Activated T-cell treated with anti-CD3 and anti-CD28 coated beads, Interleukin-2, amount 50 U/mL, for 4 hours (primary cell): ENCODE data around the gene LARGE1. TPM values are rescaled to one million over a fixed set of nuclear protein-coding genes. Genes with fewer than 3 reads are reported as not detected.

Experiments
- ATAC-seq, 2 donors: fragments of 200-7000 bp; cut with Tn5 transposase; one replicate each; pipeline ENCODE4 v1.10.0; 2021
- DNase-seq: peaks from one replicate; pipeline ENCODE4 v3.0.0-alpha.2; 2020
- H3K27me3 Mint-ChIP-seq: one replicate; pipeline ENCODE4 v1.8.0; 2021; ENCODE audit warnings: low read depth, mixed read lengths
- H3K36me3 Mint-ChIP-seq: one replicate; pipeline ENCODE4 v1.8.0; 2022; ENCODE audit warnings: mixed read lengths; ENCODE audit not compliant: insufficient read depth
- H3K4me1 Mint-ChIP-seq: one replicate; pipeline ENCODE4 v1.8.0; 2021; ENCODE audit warnings: low read depth, mixed read lengths
- H3K4me3 Mint-ChIP-seq: one replicate; pipeline ENCODE4 v1.8.0; 2021; ENCODE audit warnings: mild to moderate bottlenecking, moderate library complexity, mixed read lengths
- H3K9me3 Mint-ChIP-seq: one replicate; pipeline ENCODE4 v1.8.0; 2021; ENCODE audit warnings: mixed read lengths
- total RNA-seq, 3 donors: library from RNA; stranded (reverse); gene quantifications; one replicate each; pipeline ENCODE4 v1.2.1, GENCODE V29; 2021

The LARGE1 gene
- total RNA-seq, 3 donors from 2014 or later: 0.73 to 2.2 (median 1.0) TPM

GRCh38 chr22:33921525-33922348, 1.5 kb upstream of the LARGE1 start:
- no peak for DNase-seq
- no peak for ATAC-seq
- Mint-ChIP-seq H3K36me3 (no peaks in the 10 kb centered on the region), H3K9me3 (no peaks in the 10 kb centered on the region), H3K4me1 (peaks cover 19% of the 10 kb centered on the region), H3K4me3 (peak overlapping the region; percentile 77), H3K27me3 (peaks cover 65% of the 10 kb centered on the region)

GRCh38 chr22:33920927-33921524, 750 bp upstream of the LARGE1 start:
- H3K9me3 Mint-ChIP-seq: no peaks in the 10 kb centered on the region
- no peaks in the 10 kb centered on the region for H3K36me3 Mint-ChIP-seq
- peaks cover 19% of the 10 kb centered on the region for H3K4me1 Mint-ChIP-seq
- DNase-seq (peak; percentile 79), ATAC-seq (peak; percentile 85 to 87)
- H3K27me3 Mint-ChIP-seq: peaks cover 72% of the 10 kb centered on the region
- H3K4me3 Mint-ChIP-seq: peak overlapping the region; percentile 77

GRCh38 chr22:33919391-33920196, 682 bp downstream of the LARGE1 start:
- Mint-ChIP-seq H3K9me3 (no peaks in the 10 kb centered on the region), H3K36me3 (no peaks in the 10 kb centered on the region), H3K27me3 (peaks cover 61% of the 10 kb centered on the region), H3K4me1 (peaks cover 19% of the 10 kb centered on the region), H3K4me3 (peak overlapping the region; percentile 22)
- ATAC-seq: no peak
- DNase-seq: peak; percentile 4

- DNase-seq (no peak), ATAC-seq (no peak)
- Mint-ChIP-seq H3K36me3 (no peaks in the 10 kb centered on the region), H3K9me3 (no peaks in the 10 kb centered on the region), H3K4me3 (peak overlapping the region; percentile 22), H3K4me1 (peaks cover 19% of the 10 kb centered on the region), H3K27me3 (peaks cover 54% of the 10 kb centered on the region)
Measured at GRCh38 chr22:33918676-33919365, 1.5 kb downstream of the LARGE1 start.

- Mint-ChIP-seq H3K4me1 (peaks cover 18% of the 10 kb centered on the region), H3K4me3 (no peak overlapping the region), H3K27me3 (peaks cover 44% of the 10 kb centered on the region), H3K9me3 (no peaks in the 10 kb centered on the region), H3K36me3 (no peaks in the 10 kb centered on the region)
- DNase-seq: no peak
- no peak for ATAC-seq
Measured at GRCh38 chr22:33917744-33918406, 2.4 kb downstream of the LARGE1 start.

GRCh38 chr22:33914699-33915098, 5.6 kb downstream of the LARGE1 start:
- DNase-seq (no peak), ATAC-seq (no peak)
- Mint-ChIP-seq H3K36me3 (no peaks in the 10 kb centered on the region), H3K4me3 (no peak overlapping the region), H3K4me1 (peaks cover 7% of the 10 kb centered on the region), H3K27me3 (peaks cover 38% of the 10 kb centered on the region), H3K9me3 (peaks cover 3% of the 10 kb centered on the region)

GRCh38 chr22:33914131-33914530, 6.1 kb downstream of the LARGE1 start:
- ATAC-seq: no peak
- peaks cover 3% of the 10 kb centered on the region for H3K9me3 Mint-ChIP-seq
- no peak for DNase-seq
- H3K4me1 Mint-ChIP-seq: peaks cover 4% of the 10 kb centered on the region
- peaks cover 33% of the 10 kb centered on the region for H3K27me3 Mint-ChIP-seq
- no peaks in the 10 kb centered on the region for H3K36me3 Mint-ChIP-seq
- no peak overlapping the region for H3K4me3 Mint-ChIP-seq

- Mint-ChIP-seq H3K9me3 (peaks cover 3% of the 10 kb centered on the region), H3K36me3 (no peaks in the 10 kb centered on the region), H3K4me3 (no peak overlapping the region)
Measured at GRCh38 chr22:33913188-33913587, 7.1 kb downstream of the LARGE1 start.

GRCh38 chr22:33909911-33910310, 10.4 kb downstream of the LARGE1 start:
- H3K4me3 Mint-ChIP-seq: no peak overlapping the region
- H3K9me3 Mint-ChIP-seq: peaks cover 3% of the 10 kb centered on the region
- ATAC-seq: no peak
- peaks cover 6% of the 10 kb centered on the region for H3K27me3 Mint-ChIP-seq
- no peaks in the 10 kb centered on the region for H3K4me1 Mint-ChIP-seq
- H3K36me3 Mint-ChIP-seq: no peaks in the 10 kb centered on the region
- no peak for DNase-seq

More at GRCh38 chr22:33913188-33913587, 7.1 kb downstream of the LARGE1 start:
- Mint-ChIP-seq H3K27me3 (peaks cover 24% of the 10 kb centered on the region), H3K4me1 (no peaks in the 10 kb centered on the region)
- DNase-seq: no peak
- ATAC-seq: no peak

- ATAC-seq (no peak), DNase-seq (no peak)
- Mint-ChIP-seq H3K4me3 (no peak overlapping the region), H3K27me3 (peaks cover 6% of the 10 kb centered on the region), H3K4me1 (no peaks in the 10 kb centered on the region), H3K9me3 (peaks cover 3% of the 10 kb centered on the region), H3K36me3 (no peaks in the 10 kb centered on the region)
Measured at GRCh38 chr22:33909075-33909458, 11.2 kb downstream of the LARGE1 start.

- Mint-ChIP-seq H3K27me3 (peaks cover 7% of the 10 kb centered on the region), H3K4me1 (no peaks in the 10 kb centered on the region), H3K4me3 (no peak overlapping the region), H3K36me3 (no peaks in the 10 kb centered on the region), H3K9me3 (peaks cover 3% of the 10 kb centered on the region)
- DNase-seq: no peak
- no peak for ATAC-seq
Measured at GRCh38 chr22:33908171-33909074, 11.9 kb downstream of the LARGE1 start.

GRCh38 chr22:33906954-33907353, 13.3 kb downstream of the LARGE1 start:
- Mint-ChIP-seq H3K4me3 (no peak overlapping the region), H3K4me1 (no peaks in the 10 kb centered on the region), H3K27me3 (peaks cover 7% of the 10 kb centered on the region), H3K36me3 (no peaks in the 10 kb centered on the region), H3K9me3 (peaks cover 3% of the 10 kb centered on the region)
- no peak for DNase-seq
- ATAC-seq: no peak

GRCh38 chr22:33906475-33906874, 13.8 kb downstream of the LARGE1 start:
- H3K4me3 Mint-ChIP-seq: no peak overlapping the region
- H3K9me3 Mint-ChIP-seq: peaks cover 3% of the 10 kb centered on the region
- no peak for DNase-seq
- no peaks in the 10 kb centered on the region for H3K4me1 Mint-ChIP-seq
- peaks cover 7% of the 10 kb centered on the region for H3K27me3 Mint-ChIP-seq
- no peak for ATAC-seq
- H3K36me3 Mint-ChIP-seq: no peaks in the 10 kb centered on the region
